HG02981 (cell line): Measurements from ENCODE around the gene MACF1.
"Not testable (repeated sequence)": the region's sequence is repeated elsewhere in the genome, so short reads cannot be mapped to it uniquely, and the experiment has no call there.

Source experiments
- ATAC-seq: cut with Tn5 transposase; IDR thresholded peaks from one replicate; pipeline ENCODE4 v1.9.1; 2021; ENCODE audit warnings: mild to moderate bottlenecking, moderate library complexity; ENCODE audit not compliant: unreplicated experiment

Gene MACF1

DNA sequence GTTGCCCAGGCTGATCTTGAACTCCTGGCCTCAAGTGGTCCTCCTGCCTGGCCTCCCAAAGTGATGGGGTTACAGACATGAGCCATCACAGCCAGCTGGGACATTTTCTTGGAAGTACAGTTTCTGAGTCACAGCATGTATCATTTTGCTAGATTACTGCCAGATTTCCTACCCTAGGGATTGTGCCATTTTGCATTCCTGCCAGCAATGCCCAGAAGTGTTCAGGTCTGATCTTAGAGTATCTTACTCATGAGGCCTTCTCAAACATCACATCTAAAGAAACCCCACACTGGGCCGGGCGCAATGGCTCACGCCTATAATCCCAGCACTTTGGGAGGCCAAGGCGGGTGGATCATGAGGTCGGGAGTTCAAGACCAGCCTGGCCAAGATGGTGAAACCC lies 297.2 kb downstream of the MACF1 start:
- ATAC-seq = no peak

DNA sequence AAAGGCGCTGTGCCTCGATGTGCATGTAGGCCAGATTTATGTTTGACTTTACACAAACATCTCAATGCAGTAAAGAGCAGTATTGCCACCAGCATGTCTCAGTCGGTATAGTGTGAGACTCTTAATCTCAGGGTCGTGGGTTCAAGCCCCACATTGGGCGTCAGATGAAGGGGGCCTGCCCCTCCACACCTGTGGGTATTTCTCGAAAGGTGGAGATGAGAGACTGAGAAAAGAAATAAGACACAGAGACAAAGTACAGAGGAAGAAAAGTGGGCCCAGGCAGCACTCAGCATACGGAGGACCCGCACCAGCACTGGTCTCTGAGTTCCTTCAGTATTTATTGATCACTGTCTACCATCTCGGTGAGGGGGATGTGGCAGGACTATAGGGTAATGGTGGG lies 299.9 kb downstream of the MACF1 start:
- not testable (repeated sequence) for ATAC-seq

DNA sequence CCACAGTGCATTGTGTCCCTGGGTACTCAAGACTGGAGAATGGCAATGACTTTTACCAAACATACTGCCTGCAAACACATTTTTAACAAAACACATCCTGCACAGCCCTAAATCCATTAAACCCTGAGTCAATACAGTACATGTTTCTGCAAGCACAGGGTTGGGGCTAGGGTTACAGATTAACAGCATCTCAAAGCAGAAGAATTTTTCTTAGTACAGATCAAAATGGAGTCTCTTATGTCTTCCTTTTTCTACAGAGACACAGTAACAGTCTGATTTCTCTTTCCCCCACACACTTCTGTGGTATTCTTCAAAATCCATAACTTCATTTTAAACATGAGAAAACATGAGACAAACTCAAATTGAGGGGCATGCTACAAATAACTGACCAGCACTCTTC lies 300.8 kb downstream of the MACF1 start:
- no peak for ATAC-seq

DNA sequence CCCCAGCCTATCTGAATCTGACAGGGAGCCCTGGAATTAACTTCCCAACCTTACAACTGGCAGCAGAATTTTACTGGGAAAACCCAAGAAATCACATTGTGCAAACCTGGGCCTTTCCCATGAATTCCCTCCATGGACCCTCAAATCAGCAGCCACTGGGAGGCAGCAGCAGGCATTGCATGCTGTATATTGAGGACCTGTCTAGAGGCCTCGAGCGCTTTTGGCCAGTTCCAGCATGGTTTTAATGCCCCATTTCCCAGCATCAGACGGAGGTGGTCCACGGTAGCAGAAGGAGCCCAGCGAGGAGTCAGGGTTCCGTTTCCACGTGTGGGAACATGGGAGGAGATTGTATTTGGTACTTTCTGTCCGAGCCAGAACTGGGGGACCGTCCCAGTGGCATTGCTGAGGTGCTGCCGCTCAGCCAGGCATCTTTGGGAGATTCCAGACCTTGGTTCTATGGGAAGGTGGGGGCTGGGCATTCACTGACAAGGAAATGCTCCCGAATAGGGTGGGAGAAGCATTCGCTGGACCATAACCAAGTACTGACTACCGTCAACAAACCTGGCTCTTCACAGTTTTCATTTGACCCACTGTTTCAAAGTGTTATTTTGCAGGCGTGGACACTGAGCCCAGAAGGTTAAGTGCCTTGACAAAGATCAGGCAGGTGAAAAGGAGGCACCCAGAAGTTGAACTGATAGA lies 302.9 kb downstream of the MACF1 start:
- ATAC-seq = no peak

DNA sequence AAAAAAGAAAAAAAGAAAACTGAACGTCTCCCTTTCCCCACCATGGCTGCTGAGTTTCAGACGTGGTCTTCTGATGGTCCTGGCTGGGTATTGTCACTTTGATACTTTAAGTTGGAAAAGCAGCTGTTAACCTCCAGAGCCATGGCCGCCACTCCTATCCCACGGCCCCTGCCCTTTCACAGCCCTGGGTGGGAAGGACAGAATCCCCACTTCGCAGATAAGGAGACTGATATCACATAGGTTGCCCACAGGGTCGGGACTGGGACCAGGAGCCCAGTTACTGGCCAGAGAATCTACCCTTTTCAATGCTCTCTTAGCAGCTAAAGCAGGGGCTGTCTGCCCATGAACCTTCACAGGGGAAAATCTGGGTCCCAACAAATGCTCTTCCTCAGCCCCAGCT lies 303.8 kb downstream of the MACF1 start:
- no peak for ATAC-seq

DNA sequence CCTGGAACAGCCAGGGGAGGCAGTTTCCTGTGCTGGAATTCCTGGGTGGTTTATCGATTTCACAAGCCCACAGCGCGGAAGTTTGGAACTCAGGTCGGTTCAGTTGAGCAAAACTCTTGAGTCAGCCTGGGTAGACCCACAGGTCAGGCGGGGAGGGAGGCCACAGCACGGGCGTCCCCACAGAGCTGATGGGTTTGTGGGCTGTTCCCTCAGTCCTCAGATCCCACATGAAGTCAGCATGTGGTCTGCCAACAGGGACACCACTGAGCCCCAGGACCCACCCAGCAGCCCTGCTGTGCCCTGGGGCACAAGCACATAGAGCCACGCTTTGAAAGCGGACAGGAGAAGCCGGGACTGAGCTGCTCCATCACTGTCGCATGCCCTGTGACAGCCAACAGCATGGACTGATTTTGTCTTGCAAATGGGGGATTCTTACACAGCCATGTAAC lies 304.4 kb downstream of the MACF1 start:
- no peak for ATAC-seq

DNA sequence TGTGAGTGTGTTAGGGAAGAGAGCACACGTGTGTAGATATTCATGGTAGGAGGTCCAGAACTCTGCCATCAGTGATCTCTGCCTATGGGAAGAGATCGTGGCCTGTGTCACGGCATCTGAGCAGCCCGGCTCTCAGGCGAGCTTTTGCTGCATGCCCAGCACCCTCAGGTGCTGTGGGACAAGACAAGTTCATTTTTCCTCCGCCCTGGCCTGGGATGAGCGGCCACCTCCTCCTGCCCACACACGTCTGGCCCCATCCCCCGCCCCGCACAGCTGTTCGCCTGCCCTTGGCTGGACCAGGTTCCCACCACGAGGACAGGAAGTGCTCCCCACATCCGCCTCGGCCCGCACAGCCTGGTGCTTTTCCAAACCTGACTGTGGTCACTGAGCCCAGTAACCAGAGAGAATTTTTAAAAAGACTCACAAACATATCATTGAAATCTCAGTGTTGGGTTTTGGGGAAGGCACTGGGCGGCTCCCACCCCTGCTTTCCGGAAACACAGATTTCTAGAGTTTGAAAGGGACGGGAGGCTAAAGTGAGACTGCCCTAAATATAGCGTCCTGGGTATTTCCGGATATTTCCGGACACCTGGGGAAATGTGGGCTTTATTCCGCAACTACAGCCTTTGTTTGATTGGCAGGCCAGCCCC lies 305.0 kb downstream of the MACF1 start:
- ATAC-seq = no peak

DNA sequence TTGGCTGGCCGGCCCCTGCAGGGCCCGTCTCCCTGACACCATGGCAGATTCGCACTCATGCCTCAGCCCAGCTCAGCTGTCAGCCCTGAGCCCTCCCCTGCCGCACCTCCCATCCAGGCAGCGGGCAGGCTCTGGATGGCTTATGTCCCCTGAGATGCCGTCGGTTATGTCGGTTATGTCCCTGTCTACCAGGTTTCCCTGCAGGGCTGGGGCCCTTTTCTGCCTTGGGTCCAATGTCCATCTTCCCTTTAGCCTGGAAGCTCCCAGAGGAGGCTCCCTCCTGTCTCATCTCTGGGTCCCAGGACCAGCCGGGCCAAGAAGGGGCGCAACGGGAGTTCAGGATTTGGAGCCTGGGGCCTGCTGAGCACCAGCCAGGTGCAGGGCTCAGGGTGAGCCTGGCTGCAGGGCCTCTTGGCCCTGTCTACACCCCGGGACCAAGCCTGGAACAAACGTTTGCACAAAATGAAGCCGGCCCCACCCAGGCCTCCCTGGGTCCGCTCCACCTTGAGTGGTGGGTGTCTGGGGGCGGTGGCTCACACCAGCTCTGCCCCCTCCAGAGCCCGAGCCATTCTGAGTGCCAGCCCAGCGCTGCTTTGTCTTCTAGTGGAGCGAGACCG lies 306.2 kb downstream of the MACF1 start:
- not testable (repeated sequence) for ATAC-seq

DNA sequence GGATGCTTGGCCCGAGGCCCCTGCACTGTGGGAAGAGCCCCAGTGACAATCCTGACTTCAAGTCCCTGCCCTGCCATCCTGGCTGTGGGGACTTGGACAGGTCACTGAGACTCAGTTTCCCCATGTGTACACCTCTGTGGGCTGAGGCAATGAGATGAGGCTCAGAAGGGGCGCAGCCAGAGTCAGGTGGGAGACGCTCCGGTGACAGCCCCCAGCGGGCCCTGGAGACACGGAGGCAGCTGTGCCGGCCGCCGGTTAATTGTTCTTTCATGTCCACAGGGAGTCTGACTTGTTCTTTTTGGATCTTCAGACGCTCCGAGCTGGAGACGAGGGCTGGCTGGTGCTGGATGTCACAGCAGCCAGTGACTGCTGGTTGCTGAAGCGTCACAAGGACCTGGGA lies 307.0 kb downstream of the MACF1 start:
- ATAC-seq = not testable (repeated sequence)

DNA sequence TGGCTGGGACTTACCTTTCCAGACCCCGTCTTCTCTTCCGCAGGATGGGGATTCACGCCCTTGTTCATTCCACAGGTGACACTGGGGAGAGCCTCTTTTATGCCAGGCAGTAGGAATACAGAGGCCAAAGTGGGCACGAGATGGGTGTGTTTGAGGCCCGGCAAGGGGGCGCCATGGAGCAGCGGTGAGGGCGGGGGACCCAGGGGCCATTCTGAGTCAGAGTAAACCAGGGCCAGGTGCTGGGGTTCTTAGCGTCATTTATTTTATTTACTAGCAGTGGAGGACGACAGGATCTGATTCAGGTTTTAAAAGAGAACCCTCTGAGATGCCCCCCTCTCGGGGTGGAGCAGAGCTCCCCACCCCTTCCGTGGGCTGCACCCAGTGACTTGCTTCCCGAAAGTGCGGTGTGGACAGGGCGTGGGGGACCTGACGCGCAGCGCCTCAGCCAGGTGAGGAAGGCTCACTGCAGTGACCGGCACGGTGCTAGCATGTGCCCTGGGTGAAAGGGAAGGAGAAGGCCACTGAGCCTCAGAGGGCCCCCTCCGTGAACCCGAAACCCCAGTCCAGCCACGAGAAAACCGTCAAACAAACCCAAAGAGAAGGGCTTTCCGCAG lies 307.8 kb downstream of the MACF1 start:
- ATAC-seq = not testable (repeated sequence)

DNA sequence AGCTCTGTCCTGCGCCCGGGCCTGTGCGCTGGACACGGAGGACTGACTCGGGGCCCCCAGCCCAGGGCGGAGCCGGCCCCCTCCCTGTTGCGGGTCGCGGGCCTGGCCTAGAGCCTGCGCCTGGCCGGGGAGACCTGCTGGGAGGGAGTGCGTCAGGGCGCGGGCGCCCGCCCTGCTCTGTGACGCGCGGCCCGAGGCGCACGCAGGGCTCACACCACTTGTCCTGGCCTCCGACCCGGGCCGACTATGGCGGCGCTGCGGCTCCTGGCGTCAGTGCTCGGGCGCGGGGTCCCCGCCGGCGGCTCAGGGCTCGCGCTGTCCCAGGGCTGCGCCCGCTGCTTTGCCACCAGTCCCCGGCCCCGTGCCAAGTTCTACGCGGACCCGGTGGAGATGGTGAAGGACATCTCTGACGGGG lies 310.2 kb downstream of the MACF1 start:
- ATAC-seq = not testable (repeated sequence)

DNA sequence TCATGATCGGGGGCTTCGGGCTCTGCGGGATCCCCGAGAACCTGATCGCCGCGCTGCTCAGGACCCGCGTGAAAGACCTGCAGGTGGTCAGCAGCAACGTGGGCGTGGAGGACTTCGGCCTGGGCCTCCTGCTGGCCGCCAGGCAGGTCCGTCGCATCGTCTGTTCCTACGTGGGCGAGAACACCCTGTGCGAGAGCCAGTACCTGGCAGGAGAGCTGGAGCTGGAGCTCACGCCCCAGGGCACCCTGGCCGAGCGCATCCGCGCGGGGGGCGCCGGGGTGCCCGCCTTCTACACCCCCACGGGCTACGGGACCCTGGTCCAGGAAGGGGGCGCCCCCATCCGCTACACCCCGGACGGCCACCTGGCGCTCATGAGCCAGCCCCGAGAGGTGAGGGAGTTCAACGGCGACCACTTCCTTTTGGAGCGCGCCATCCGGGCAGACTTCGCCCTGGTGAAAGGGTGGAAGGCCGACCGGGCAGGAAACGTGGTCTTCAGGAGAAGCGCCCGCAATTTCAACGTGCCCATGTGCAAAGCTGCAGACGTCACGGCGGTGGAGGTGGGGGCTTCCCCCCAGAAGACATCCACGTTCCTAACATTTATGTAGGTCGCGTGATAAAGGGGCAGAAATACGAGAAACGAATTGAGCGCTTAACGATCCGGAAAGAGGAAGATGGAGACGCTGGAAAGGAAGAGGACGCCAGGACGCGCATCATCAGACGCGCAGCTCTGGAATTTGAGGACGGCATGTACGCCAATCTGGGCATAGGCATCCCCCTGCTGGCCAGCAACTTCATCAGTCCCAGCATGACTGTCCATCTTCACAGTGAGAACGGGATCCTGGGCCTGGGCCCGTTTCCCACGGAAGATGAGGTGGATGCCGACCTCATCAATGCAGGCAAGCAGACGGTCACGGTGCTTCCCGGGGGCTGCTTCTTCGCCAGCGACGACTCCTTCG lies 310.9 kb downstream of the MACF1 start:
- ATAC-seq = not testable (repeated sequence)

DNA sequence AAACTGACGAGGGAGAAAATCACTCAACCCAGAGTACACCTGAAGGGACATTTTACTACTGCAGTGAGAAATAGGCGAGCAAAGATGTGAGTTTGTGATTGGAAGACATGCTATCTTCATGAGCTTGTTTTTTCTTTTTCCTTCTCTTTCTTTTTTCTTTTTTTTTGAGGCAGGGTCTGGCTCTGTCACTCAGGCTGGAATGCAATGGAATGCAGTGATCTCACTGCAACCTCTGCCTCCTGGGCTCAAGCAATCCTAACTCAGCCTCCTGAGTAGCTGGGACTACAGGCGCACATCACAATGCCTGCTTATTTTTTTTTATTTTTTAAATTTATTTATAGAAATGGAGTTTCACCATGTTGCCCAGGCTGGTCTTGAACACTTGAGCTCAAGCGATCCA lies 312.3 kb downstream of the MACF1 start:
- ATAC-seq = not testable (repeated sequence)

DNA sequence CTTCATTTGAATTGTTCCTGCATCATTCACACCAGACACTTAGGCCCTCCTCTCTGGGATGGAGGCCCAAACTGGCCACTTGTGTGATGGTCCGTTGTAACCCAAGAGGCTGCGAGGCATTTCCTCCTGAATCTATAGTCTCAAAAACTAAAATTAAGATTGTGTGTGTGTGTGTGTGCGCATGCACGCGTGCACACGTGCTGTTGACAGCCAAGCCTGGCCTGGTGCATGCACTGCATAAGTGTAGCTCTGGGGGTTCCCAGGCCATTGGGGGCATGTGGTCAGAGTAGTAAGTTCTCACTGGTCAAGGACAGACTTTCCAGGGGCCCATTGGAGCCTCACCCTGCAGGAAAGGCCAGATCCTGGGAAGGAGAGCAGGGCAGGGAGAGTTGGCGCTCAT lies 313.4 kb downstream of the MACF1 start:
- ATAC-seq = not testable (repeated sequence)

DNA sequence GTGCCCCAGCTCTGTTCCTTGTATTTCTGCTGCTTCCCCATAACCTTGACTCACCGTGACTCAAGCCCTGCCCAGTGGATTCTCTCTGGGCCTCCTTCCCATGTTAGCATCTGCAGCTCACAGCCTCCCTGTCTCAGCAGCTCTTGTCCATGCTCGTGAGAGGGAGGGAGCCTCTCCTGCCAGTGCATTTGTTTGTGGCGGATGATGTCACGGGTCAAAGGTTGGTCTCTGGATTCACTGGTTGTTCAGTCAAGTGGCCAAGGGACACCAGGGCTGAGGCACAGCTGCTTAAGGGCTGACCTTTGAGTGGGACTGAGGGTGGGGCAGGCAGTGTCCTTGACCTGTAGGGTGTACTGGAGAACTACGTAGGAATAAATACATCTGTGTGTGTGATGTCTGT lies 314.9 kb downstream of the MACF1 start:
- ATAC-seq = not testable (repeated sequence)

DNA sequence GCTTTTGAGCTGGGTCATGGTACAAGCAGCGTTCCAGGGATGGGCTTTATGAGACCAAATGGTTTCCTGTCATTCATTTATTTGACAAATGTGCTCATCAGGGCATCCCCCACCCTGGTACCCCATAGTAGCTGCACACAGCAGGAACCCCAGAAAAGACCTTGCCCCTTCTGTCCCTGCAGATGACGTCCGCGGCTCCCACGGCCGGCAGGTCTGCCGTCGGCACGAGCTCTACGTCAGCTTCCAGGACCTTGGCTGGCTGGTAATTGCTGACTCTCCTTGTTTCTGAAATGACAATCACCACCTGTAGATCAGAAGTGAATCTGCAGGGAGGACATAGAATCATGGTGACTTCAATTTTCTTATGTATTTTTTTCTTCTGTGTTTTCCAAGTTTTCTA lies 317.7 kb downstream of the MACF1 start:
- not testable (repeated sequence) for ATAC-seq

DNA sequence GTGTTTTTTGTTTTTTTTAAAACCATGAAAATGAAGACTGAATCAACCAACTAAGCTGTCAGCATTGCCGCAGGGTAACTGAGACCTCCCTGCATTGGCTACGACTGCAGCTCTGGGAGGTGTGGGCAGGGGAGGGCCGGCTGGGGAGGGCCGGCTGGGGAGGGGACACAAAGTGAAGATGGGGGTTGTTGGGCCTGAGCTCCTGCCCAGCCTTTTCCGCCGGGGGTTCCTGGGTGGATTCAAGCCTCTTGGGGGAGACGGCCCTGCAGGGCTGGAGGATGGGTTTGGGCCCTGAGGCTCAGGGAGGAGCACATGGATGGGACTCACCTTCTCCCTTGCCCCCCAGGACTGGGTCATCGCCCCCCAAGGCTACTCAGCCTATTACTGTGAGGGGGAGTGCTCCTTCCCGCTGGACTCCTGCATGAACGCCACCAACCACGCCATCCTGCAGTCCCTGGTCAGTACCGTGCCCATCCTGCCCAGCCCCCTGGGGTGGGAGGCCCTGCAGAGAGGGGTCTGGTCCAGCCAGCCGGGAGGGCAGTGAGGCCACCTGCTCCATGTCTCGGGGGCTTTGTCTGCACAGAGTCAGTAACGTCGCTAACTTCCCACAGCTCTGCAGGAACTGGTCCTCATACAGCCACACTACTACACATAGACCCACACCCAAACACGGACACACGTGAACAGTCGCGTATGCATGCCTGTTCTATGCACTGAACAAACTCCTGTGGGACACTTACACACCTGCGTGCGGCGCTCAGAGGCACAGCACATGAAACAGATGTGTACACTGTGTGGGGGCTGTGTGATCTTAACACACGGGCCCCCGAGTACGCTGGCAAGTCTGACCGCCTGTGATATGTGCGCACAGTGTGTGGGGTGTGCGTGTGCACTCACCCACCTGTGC lies 318.4 kb downstream of the MACF1 start:
- no peak for ATAC-seq

DNA sequence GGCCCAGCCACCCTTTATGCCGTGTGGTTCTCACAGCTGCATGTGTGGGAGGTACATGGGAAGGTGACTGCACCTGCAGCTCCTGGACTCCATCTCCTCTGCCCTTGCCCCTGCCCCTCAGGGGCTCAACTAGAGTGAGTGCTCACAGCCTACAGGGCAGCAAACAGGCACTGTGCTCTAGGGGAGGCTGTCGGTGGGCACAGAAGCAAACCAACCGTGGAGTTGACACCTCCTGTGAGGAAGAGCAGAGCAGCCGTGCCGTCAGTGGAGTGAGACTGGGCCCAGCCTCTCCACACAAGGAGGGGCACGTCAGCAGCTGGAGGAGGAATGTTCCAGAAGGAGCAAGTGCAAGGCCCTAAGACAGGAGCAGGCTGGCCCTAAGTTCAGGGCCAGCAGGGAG lies 319.7 kb downstream of the MACF1 start:
- ATAC-seq = no peak

DNA sequence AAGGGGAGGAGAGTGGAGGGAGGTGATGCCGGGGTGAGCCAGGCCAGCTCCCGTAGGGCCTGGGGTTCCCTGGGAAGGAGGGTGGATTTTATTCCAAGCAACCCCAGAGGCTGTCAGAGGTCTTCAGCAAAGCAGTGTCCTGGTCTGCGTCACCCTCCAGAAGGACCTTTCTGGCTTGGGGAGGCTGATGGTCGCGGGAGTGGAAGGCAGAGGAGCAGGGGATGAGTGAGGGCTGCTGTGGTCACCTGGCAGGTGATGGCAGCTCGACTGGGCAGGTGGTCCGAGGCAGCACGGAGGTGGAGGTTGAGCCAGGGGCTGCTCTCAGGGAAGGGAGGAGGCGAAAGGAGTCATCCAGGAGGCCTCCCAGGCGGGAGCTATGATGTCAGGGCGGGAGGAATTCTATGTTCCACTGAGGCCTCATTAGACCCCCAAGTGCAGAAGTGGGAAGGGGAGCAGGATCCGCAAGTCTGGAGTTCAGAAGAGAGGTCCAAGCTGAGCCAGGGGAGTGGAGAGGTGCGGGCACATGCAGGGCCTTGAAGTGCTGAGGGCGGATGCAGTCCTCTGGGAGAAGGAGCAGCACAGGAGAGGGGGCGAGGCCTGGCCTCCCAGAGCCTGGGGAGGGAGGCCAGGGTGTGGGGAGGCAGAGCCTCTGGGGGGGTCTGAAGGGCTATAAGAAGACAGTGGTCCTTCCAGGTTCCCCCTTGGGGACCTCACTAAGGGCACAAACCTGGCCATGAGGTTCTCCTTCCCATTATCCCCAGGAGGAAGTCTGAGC lies 320.3 kb downstream of the MACF1 start:
- ATAC-seq = no peak
